Vagina (tissue), 2 donors: ENCODE results near the gene NCS1. TPM values are rescaled to one million over a fixed set of nuclear protein-coding genes. Genes with fewer than 3 reads are reported as not detected.

Experiments
- DNase-seq, 2 donors: peaks; one replicate each; pipeline ENCODE4 v3.0.0-alpha.2; 2017; ENCODE audit errors: extremely low spot score in 2 of 2
- H3K27ac ChIP-seq: fragments of 200-600 bp; sonication (generic); one replicate; pipeline ENCODE4 v1.5.1; 2019
- H3K27me3 ChIP-seq: fragments of 200-600 bp; sonication (generic); one replicate; pipeline ENCODE4 v1.5.1; 2019
- H3K36me3 ChIP-seq, 2 donors: fragments of 200-600 bp; sonication (generic); one replicate each; pipeline ENCODE4 v1.5.1; 2017 to 2019
- H3K4me1 ChIP-seq: fragments of 200-600 bp; sonication (generic); one replicate; pipeline ENCODE4 v1.5.1; 2019
- H3K4me3 ChIP-seq, 2 donors: fragments of 200-600 bp; sonication (generic); 1 replicate in 1 of 2; 2 replicates in 1 of 2; pipeline ENCODE4 v1.5.1; 2016 to 2019
- H3K9me3 ChIP-seq: fragments of 200-600 bp; sonication (generic); one replicate; pipeline ENCODE4 v1.5.1; 2019
- POLR2A ChIP-seq, 2 donors: fragments of 450-650 bp; IDR thresholded peaks; one replicate each; pipeline ENCODE4 v1.6.1; 2017; ENCODE audit warnings: antibody characterized with exemption in 2 of 2, mild to moderate bottlenecking in 2 of 2, moderate library complexity in 2 of 2
- POLR2AphosphoS5 ChIP-seq, 2 donors: sonication (generic); formaldehyde crosslinking; IDR thresholded peaks; one replicate each; pipeline ENCODE4 v1.9.0; 2017; ENCODE audit warnings: antibody characterized with exemption in 2 of 2, mild to moderate bottlenecking in 2 of 2, low read depth in 1 of 2; ENCODE audit not compliant: insufficient read depth in 1 of 2
- intact Hi-C: fragments of 100-400 bp; cut with DNase I; formaldehyde crosslinking; loops from one replicate; pipeline ENCODE4 v1.15.1; 2023
- total RNA-seq: library from RNA; depleted of rRNA; stranded (reverse); fragments of >200 nt; gene quantifications from one replicate; pipeline ENCODE4 v1.2.3, GENCODE V29; 2016
- TF ChIP-seq, protein P1 (sequence below), 3 experiments: fragments of 450-650 bp in 2 of 3; fragments of 200-600 bp in 1 of 3; sonication (generic) in 1 of 3; IDR thresholded peaks; one replicate each; pipeline ENCODE4 v1.5.1; 2017 to 2019; ENCODE audit warnings: antibody characterized with exemption in 3 of 3, mild to moderate bottlenecking in 2 of 3, moderate library complexity in 2 of 3

NCS1 gene
- total RNA-seq, 1 donor from 2014 or later = 20.4 TPM

DNA sequence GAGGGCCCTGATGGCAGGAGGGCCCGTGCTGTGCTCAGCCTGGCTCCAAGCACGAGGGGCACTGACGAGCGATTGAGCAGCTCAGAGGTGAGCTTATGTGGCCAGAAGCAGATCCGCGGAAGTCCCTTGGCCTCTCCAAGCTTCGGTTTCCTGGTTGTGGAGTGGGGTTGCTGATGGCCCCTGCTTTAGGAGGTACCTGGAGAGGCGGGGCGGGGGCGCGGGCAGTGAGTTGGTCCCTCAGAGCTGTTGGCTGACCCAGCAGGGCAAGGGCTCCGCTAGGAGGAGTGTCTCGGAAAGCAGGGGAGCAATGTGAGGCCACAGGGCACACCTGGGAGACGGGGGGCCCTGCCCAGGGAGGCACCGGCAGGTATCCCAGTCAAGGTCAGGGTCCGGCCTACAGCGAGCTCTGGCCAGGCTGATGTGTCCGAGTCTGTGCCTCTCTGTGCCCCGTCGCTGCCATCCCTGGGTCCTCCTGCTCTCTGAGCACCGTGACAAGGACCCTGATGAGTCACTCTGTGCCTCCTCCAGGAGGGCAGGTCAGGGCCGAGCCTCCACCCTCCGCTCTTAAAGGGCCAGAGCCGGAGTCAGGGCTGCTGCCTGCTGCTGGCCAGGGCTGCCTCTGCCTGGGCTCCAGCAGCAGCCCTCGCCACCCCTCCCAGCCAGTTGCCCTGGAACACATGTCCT, 14.8 kb downstream of the NCS1 start:
- peak; percentile 41 to 83 for TF ChIP-seq POLR2AphosphoS5 (IDR thresholded peaks at IDR 0.05; ENCODE audit: insufficient read depth in 1 of 2, low read depth in 1 of 2)
- TF ChIP-seq, protein P1, sequence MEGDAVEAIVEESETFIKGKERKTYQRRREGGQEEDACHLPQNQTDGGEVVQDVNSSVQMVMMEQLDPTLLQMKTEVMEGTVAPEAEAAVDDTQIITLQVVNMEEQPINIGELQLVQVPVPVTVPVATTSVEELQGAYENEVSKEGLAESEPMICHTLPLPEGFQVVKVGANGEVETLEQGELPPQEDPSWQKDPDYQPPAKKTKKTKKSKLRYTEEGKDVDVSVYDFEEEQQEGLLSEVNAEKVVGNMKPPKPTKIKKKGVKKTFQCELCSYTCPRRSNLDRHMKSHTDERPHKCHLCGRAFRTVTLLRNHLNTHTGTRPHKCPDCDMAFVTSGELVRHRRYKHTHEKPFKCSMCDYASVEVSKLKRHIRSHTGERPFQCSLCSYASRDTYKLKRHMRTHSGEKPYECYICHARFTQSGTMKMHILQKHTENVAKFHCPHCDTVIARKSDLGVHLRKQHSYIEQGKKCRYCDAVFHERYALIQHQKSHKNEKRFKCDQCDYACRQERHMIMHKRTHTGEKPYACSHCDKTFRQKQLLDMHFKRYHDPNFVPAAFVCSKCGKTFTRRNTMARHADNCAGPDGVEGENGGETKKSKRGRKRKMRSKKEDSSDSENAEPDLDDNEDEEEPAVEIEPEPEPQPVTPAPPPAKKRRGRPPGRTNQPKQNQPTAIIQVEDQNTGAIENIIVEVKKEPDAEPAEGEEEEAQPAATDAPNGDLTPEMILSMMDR (IDR thresholded peaks at IDR 0.05) = no peak
- no peaks in the 10 kb centered on the region for H3K9me3 ChIP-seq
- H3K27me3 ChIP-seq = no peaks in the 10 kb centered on the region
- peak overlapping the region; percentile 45 to 47 for H3K4me3 ChIP-seq
- H3K27ac ChIP-seq = peak overlapping the region; percentile 90
- intact Hi-C loops = no loop called here
- no peak for DNase-seq
- H3K36me3 ChIP-seq = no peaks in the 10 kb centered on the region
- H3K4me1 ChIP-seq = peaks cover 79% of the 10 kb centered on the region

DNA sequence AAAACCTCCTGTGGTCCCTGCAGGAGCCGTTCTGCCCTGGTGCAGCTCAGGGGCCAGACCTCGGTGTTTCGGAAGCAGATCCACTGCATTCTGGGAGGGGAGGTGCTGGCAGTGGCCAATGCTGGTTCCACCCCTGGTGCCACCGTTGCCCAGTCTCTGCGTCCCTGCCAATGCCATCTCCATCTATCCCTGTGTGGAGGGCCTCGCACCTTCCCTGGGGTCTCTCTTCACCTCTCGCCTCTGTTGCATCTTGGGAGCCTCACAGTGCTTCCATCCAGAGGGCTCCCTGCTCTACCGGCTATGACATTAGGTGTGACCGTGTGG, 15.3 kb downstream of the NCS1 start:
- intact Hi-C loops = no loop called here
- peak overlapping the region; percentile 45 to 47 for H3K4me3 ChIP-seq
- no peak for DNase-seq
- H3K36me3 ChIP-seq = no peaks in the 10 kb centered on the region
- no peaks in the 10 kb centered on the region for H3K9me3 ChIP-seq
- peak overlapping the region; percentile 90 for H3K27ac ChIP-seq
- peak in 1 of 2 donors; percentile 0 for TF ChIP-seq POLR2AphosphoS5 (IDR thresholded peaks at IDR 0.05; ENCODE audit: insufficient read depth in 1 of 2, low read depth in 1 of 2)
- TF ChIP-seq, protein P1 (IDR thresholded peaks at IDR 0.05) = no peak
- H3K27me3 ChIP-seq = no peaks in the 10 kb centered on the region
- H3K4me1 ChIP-seq = peaks cover 79% of the 10 kb centered on the region

DNA sequence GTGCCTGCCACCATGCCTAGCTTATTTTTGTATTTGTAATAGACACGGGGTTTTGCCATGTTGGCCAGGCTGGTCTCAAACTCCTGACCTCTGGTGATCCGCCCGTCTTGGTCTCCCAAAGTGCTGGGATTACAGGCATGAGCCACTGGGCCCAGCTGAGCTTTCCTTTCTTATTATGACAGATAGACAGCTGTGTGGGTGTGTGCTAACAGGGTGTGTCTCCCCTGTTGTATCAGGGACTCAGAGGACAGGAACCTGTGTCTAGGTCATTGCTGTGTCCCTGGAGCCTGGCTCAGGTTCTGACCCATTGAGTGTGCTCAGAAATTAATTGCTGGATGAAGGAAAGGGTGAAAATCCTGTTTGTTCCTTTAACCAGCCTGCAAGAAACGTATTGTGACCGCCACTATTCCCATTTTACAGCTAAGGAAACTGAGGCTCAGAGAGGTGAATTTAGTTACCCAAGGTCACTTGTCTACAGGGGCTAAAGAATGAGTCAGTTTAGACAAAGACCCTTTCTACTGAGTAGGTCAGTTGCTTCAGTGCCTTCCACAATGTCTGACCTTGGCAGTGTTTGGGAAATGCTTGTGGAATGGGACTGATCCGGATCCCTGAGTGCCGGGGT, 16.8 kb downstream of the NCS1 start:
- H3K4me3 ChIP-seq = no peak overlapping the region
- DNase-seq = no peak
- intact Hi-C loops = no loop called here
- H3K9me3 ChIP-seq = no peaks in the 10 kb centered on the region
- no peaks in the 10 kb centered on the region for H3K36me3 ChIP-seq
- TF ChIP-seq POLR2A (IDR thresholded peaks at IDR 0.05) (no peak), POLR2AphosphoS5 (IDR thresholded peaks at IDR 0.05; ENCODE audit: insufficient read depth in 1 of 2, low read depth in 1 of 2) (no peak)
- TF ChIP-seq, protein P1 (IDR thresholded peaks at IDR 0.05) = no peak
- no peaks in the 10 kb centered on the region for H3K27me3 ChIP-seq
- peaks cover 79% of the 10 kb centered on the region for H3K4me1 ChIP-seq
- H3K27ac ChIP-seq = no peak overlapping the region

DNA sequence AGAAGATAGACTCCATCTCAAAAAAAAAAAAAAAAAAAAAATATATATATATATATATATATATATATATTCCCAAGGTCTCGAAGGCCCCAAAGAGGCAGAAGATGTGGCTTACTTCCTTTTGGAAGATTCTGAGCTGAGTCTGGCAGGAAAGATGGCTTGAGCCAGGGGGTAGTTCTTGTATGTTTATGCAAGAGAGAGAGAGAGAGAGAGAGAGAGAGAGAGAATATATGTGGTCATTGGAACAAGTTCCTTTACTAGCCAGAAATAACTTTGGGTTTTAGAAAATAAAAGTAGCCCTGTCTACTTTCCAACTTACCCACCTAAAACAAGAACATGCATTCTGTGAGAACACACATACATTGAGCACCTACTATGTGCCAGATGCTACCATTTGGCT, 17.6 kb downstream of the NCS1 start:
- Histone ChIP-seq H3K27me3 (no peaks in the 10 kb centered on the region), H3K36me3 (no peaks in the 10 kb centered on the region), H3K27ac (no peak overlapping the region), H3K4me3 (no peak overlapping the region), H3K4me1 (peaks cover 84% of the 10 kb centered on the region), H3K9me3 (no peaks in the 10 kb centered on the region)
- TF ChIP-seq POLR2A (IDR thresholded peaks at IDR 0.05) (no peak), POLR2AphosphoS5 (IDR thresholded peaks at IDR 0.05; ENCODE audit: insufficient read depth in 1 of 2, low read depth in 1 of 2) (no peak)
- TF ChIP-seq, protein P1 (IDR thresholded peaks at IDR 0.05) = no peak
- no peak for DNase-seq
- intact Hi-C loops = no loop called here

DNA sequence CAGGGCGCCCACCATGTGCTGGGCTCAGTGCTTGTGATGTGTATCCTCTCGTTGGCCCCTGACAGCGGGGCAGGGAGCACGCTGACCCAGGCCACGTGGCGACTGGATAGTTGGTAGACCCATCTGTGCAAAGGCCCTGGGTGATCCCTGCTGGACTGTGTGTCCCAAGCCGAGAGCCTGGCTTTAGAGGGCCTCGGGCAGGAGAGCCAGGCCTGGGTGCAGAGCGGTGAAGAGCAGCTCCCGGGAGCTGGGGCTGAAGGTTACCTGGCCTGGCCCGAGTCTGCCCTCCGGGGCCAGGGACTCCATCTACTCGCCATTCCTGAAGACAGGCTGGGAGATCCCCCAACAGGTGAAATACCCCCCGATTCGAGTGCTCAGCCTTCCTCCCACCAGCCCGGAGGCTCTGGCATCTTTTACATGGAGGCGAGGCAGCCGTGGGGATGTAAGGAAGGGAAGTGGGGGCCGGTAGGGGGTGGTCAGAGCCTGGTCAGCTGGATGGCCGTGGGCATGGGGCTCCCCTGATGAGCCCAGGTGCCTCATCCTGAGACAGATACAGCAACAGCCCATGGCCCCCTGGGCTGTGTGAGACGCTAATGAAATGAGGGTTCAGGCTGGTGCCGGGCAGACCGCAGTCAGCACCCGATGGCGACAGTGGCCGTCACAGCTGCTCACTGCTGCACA, 19.0 kb downstream of the NCS1 start:
- TF ChIP-seq POLR2AphosphoS5 (IDR thresholded peaks at IDR 0.05; ENCODE audit: insufficient read depth in 1 of 2, low read depth in 1 of 2) (no peak), POLR2A (IDR thresholded peaks at IDR 0.05) (no peak)
- TF ChIP-seq, protein P1 (IDR thresholded peaks at IDR 0.05) = no peak
- Histone ChIP-seq H3K4me3 (no peak overlapping the region), H3K36me3 (no peaks in the 10 kb centered on the region), H3K27ac (no peak overlapping the region), H3K4me1 (peaks cover 89% of the 10 kb centered on the region), H3K27me3 (no peaks in the 10 kb centered on the region), H3K9me3 (no peaks in the 10 kb centered on the region)
- intact Hi-C loops = no loop called here
- DNase-seq = no peak
